H1 (cell line): ENCODE measurements around the gene CCDC12. TPM values are rescaled to one million over a fixed set of nuclear protein-coding genes. Genes with fewer than 3 reads are reported as not detected.

Source experiments
- CTCF ChIA-PET: fragments of 300-600 bp; sonication (Branson Sonifier 250); formaldehyde crosslinking; loops from one replicate; lab custom pipeline; 2021; ENCODE audit not compliant: partially characterized antibody; lab: Charles Lee
- POLR2A ChIA-PET: fragments of 300-600 bp; sonication (Branson Sonifier 250); formaldehyde crosslinking; loops from one replicate; lab custom pipeline; 2021; ENCODE audit warnings: inconsistent platforms; ENCODE audit not compliant: partially characterized antibody; lab: Charles Lee
- DNase-seq, 2 experiments: peaks; one replicate each; pipeline versions ENCODE4 v3.0.0 to v3.0.0-alpha.2; 2010 to 2022; ENCODE audit warnings: low spot score in 2 of 2, low read depth in 1 of 2, mixed read lengths in 1 of 2
- FAIRE-seq: peaks from 2 replicates; lab custom pipeline; 2011; peaks lifted over from hg19 to GRCh38; lab: Jason Lieb, UNC
- H2AFZ ChIP-seq: 2 replicates; pipeline ENCODE4 v1.8.1; 2012; ENCODE audit warnings: low read length, inconsistent platforms
- H2AK5ac ChIP-seq: 2 replicates; pipeline ENCODE4 v1.6.1; 2013; ENCODE audit warnings: low read depth, low read length
- H2BK120ac ChIP-seq: replicated peaks from 2 replicates; pipeline ENCODE3; 2013; ENCODE audit warnings: low read depth, low read length, inconsistent platforms
- H2BK12ac ChIP-seq: 2 replicates; pipeline ENCODE4 v1.6.1; 2013; ENCODE audit warnings: low read depth, low read length
- H2BK15ac ChIP-seq: 2 replicates; pipeline ENCODE4 v1.6.1; 2013; ENCODE audit warnings: low read length
- H2BK20ac ChIP-seq: 2 replicates; pipeline ENCODE4 v1.6.1; 2013; ENCODE audit warnings: low read length
- H2BK5ac ChIP-seq: 2 replicates; pipeline ENCODE4 v1.6.1; 2013; ENCODE audit warnings: low read depth, low read length
- H3K14ac ChIP-seq: 2 replicates; pipeline ENCODE4 v1.6.1; 2013; ENCODE audit warnings: inconsistent platforms; ENCODE audit not compliant: insufficient read length
- H3K18ac ChIP-seq: 2 replicates; pipeline ENCODE4 v1.6.1; 2013; ENCODE audit warnings: low read length; ENCODE audit errors: extremely low read depth
- H3K23ac ChIP-seq: 2 replicates; pipeline ENCODE4 v1.6.1; 2013; ENCODE audit warnings: inconsistent platforms; ENCODE audit not compliant: insufficient read length
- H3K23me2 ChIP-seq: 2 replicates; pipeline ENCODE4 v1.6.1; 2013; ENCODE audit warnings: low read depth, low read length
- H3K27ac ChIP-seq: 2 replicates; pipeline ENCODE4 v1.6.1; 2011; ENCODE audit warnings: low read depth, low read length, inconsistent platforms
- H3K27me3 ChIP-seq, 4 experiments: replicated peaks in 1 of 4; 1 replicate in 1 of 4; 2 replicates in 3 of 4; pipeline versions ENCODE4 v1.6.1 to v1.8.1; 2011 to 2013; ENCODE audit warnings: low read length in 3 of 4, mild to moderate bottlenecking in 3 of 4, inconsistent platforms in 2 of 4, mixed read lengths in 2 of 4, moderate library complexity in 1 of 4; ENCODE audit not compliant: control insufficient read depth in 3 of 4, insufficient read depth in 3 of 4; ENCODE audit errors: extremely low read depth in 1 of 4
- H3K36me3 ChIP-seq, 4 experiments: 2 replicates each; pipeline versions ENCODE4 v1.6.1 to v1.8.1; 2011 to 2013; ENCODE audit warnings: mild to moderate bottlenecking in 4 of 4, low read length in 3 of 4, moderate library complexity in 2 of 4, control low read depth in 1 of 4, inconsistent platforms in 1 of 4; ENCODE audit not compliant: insufficient read depth in 4 of 4, control insufficient read depth in 2 of 4
- H3K4ac ChIP-seq: replicated peaks from 2 replicates; pipeline ENCODE3; 2013; ENCODE audit warnings: low read length, low read depth, mixed read lengths, inconsistent platforms; ENCODE audit not compliant: insufficient read length
- H3K4me1 ChIP-seq, 4 experiments: replicated peaks in 1 of 4; 1 replicate in 1 of 4; 2 replicates in 3 of 4; pipeline versions ENCODE4 v1.6.1 to v1.8.1; 2011 to 2013; ENCODE audit warnings: low read length in 3 of 4, inconsistent platforms in 2 of 4, mixed read lengths in 1 of 4; ENCODE audit not compliant: insufficient read depth in 4 of 4, control insufficient read depth in 3 of 4
- H3K4me2 ChIP-seq, 2 experiments: 2 replicates each; pipeline versions ENCODE4 v1.6.1 to v1.8.1; 2011 to 2013; ENCODE audit warnings: low read depth in 2 of 2, low read length in 2 of 2, control low read depth in 1 of 2, inconsistent platforms in 1 of 2, mild to moderate bottlenecking in 1 of 2; ENCODE audit not compliant: insufficient read depth in 1 of 2
- H3K4me3 ChIP-seq, 4 experiments: fragments of 200-600, 300-600 bp in 1 of 4; sonication (generic), shearing (Covaris generic), sonication (Bioruptor Twin) in 1 of 4; 2 replicates each; pipeline versions ENCODE4 v1.5.1 to v1.8.1; 2011 to 2016; ENCODE audit warnings: low read length in 4 of 4, low read depth in 3 of 4, control low read depth in 2 of 4, inconsistent platforms in 2 of 4, mild to moderate bottlenecking in 2 of 4, mixed read lengths in 1 of 4, moderate library complexity in 1 of 4; ENCODE audit not compliant: insufficient read depth in 2 of 4; ENCODE audit errors: extremely low read depth in 1 of 4
- H3K56ac ChIP-seq: replicated peaks from 2 replicates; pipeline ENCODE3; 2013; ENCODE audit warnings: low read depth, mild to moderate bottlenecking, mixed read lengths, low read length, inconsistent platforms; ENCODE audit not compliant: insufficient read length
- H3K79me1 ChIP-seq: 2 replicates; pipeline ENCODE4 v1.6.1; 2013; ENCODE audit warnings: low read depth, low read length, control low read depth
- H3K79me2 ChIP-seq, 2 experiments: 2 replicates each; pipeline versions ENCODE4 v1.6.1 to v1.8.1; 2012 to 2013; ENCODE audit warnings: low read length in 2 of 2, mild to moderate bottlenecking in 2 of 2, inconsistent platforms in 1 of 2; ENCODE audit not compliant: insufficient read depth in 2 of 2, control insufficient read depth in 1 of 2
- H3K9ac ChIP-seq, 4 experiments: replicated peaks in 1 of 4; 1 replicate in 1 of 4; 2 replicates in 3 of 4; pipeline versions ENCODE4 v1.6.1 to v1.8.1; 2011 to 2013; ENCODE audit warnings: low read depth in 3 of 4, low read length in 3 of 4, control low read depth in 2 of 4, mild to moderate bottlenecking in 2 of 4, moderate library complexity in 2 of 4, inconsistent platforms in 1 of 4; ENCODE audit errors: extremely low read depth in 1 of 4
- H3K9me3 ChIP-seq, 2 experiments: 2 replicates each; pipeline versions ENCODE4 v1.6.1 to v1.8.1; 2012 to 2013; ENCODE audit warnings: mild to moderate bottlenecking in 2 of 2, moderate library complexity in 2 of 2, control low read depth in 1 of 2, inconsistent platforms in 1 of 2, low read depth in 1 of 2, low read length in 1 of 2, mixed read lengths in 1 of 2; ENCODE audit not compliant: insufficient read depth in 2 of 2
- H4K20me1 ChIP-seq, 2 experiments: replicated peaks in 1 of 2; 2 replicates each; pipeline versions ENCODE3 to v1.8.1; 2011 to 2013; ENCODE audit warnings: inconsistent platforms in 2 of 2, low read length in 2 of 2, mild to moderate bottlenecking in 1 of 2; ENCODE audit not compliant: insufficient read depth in 2 of 2, control insufficient read depth in 1 of 2
- H4K5ac ChIP-seq: 2 replicates; pipeline ENCODE4 v1.6.1; 2013; ENCODE audit warnings: low read length, low read depth, mixed read lengths, inconsistent platforms; ENCODE audit not compliant: insufficient read length
- H4K8ac ChIP-seq: 2 replicates; pipeline ENCODE4 v1.8.0; 2013; ENCODE audit warnings: mild to moderate bottlenecking, moderate library complexity, low read length, inconsistent platforms; ENCODE audit not compliant: insufficient read depth; ENCODE audit errors: extremely low read depth
- H4K91ac ChIP-seq: replicated peaks from 2 replicates; pipeline ENCODE3; 2013; ENCODE audit warnings: low read length, mixed read lengths, inconsistent platforms; ENCODE audit not compliant: insufficient read length
- ATF2 ChIP-seq: IDR thresholded peaks from 2 replicates; pipeline ENCODE4 v1.6.1; 2012; ENCODE audit warnings: low read length, inconsistent platforms
- ATF3 ChIP-seq: IDR thresholded peaks from 2 replicates; pipeline ENCODE4 v1.6.1; 2011; ENCODE audit warnings: low read depth, mild to moderate bottlenecking, low read length; ENCODE audit not compliant: insufficient read depth
- CTBP2 ChIP-seq: IDR thresholded peaks from 2 replicates; pipeline ENCODE4 v1.7.0; 2011; ENCODE audit warnings: borderline replicate concordance, mild to moderate bottlenecking, moderate library complexity, mixed read lengths, low read length; ENCODE audit not compliant: insufficient read depth, insufficient read length
- EZH2 ChIP-seq: fragments of 200-600 bp; sonication (generic); IDR thresholded peaks from 2 replicates; pipeline ENCODE4 v1.7.1; 2012; ENCODE audit warnings: low read depth, mild to moderate bottlenecking, moderate library complexity, low read length, inconsistent platforms; ENCODE audit not compliant: severe bottlenecking
- FOSL1 ChIP-seq: IDR thresholded peaks from 2 replicates; pipeline ENCODE4 v1.6.1; 2011; ENCODE audit warnings: mild to moderate bottlenecking, low read depth, low read length, moderate library complexity; ENCODE audit not compliant: insufficient read depth
- KDM1A ChIP-seq: fragments of 200-600, 300-600 bp; sonication (generic); IDR thresholded peaks from 2 replicates; pipeline ENCODE4 v1.7.1; 2016; ENCODE audit warnings: mild to moderate bottlenecking, low read length, borderline replicate concordance
- SRF ChIP-seq: IDR thresholded peaks from 2 replicates; pipeline ENCODE4 v1.6.1; 2011; ENCODE audit warnings: mild to moderate bottlenecking, low read depth, low read length, moderate library complexity
- WGBS, 2 experiments: shearing (Covaris generic) in 1 of 2; methylation state at CpG; one replicate each; pipeline versions ENCODE4 v1.1.6 to v1.1.7; 2013 to 2015; ENCODE audit warnings: low lambda C conversion rate in 2 of 2, mixed read lengths in 2 of 2, inconsistent platforms in 1 of 2, low coverage in 1 of 2, missing lambda C conversion rate in 1 of 2; ENCODE audit not compliant: insufficient replicate concordance in 2 of 2, insufficient coverage in 1 of 2, insufficient read length in 1 of 2; ENCODE audit errors: extremely low coverage in 1 of 2, missing lambda C conversion rate in 1 of 2; 5-methylcytosine and 5-hydroxymethylcytosine counted together
- polyA plus RNA-seq, 7 experiments: library from polyadenylated mRNA; depleted of rRNA in 3 of 7; stranded (reverse) in 5 of 7; unstranded in 2 of 7; fragments of >200 nt in 5 of 7; fragments of 200-250 nt in 2 of 7; gene quantifications; 1 replicate in 5 of 7; 2 replicates in 1 of 7; 4 replicates in 1 of 7; pipeline versions ENCODE4 v1.2.1 to v1.2.3, GENCODE V29; 2011 to 2013; ENCODE audit warnings: missing spikeins in 2 of 7, mixed read lengths in 2 of 7
- total RNA-seq: library from RNA; stranded (reverse); fragmentation: NEBNext Ultra II Directional; extraction: Animal tissue kit (Norgen Biotek cat#: 25700); gene quantifications from 2 replicates; pipeline ENCODE4 v1.2.1, GENCODE V29; 2021

Gene CCDC12
- total and polyA plus RNA-seq, 2 of the 8 experiments (the other 6 are each of a cell fraction or from before 2014, with no cell fraction given): 29.5 to 41.3 TPM

- no peak overlapping the region for H3K23ac ChIP-seq
- no peak overlapping the region for H2BK120ac ChIP-seq
- H4K20me1 ChIP-seq: peaks cover 0 to 5% of the 10 kb centered on the region in 2 experiments
- no peaks in the 10 kb centered on the region for H3K79me2 ChIP-seq
- no peak overlapping the region for H2BK15ac ChIP-seq
- no peak overlapping the region for H3K56ac ChIP-seq
- no peak overlapping the region for H4K5ac ChIP-seq
- no peak overlapping the region for H3K4me3 ChIP-seq
- POLR2A ChIA-PET: interaction anchor here (0.8 to 1.0 kb wide), 2 partner anchors 14 to 105 kb away, joined by 3 read pairs; no protein-coding TSS in a partner anchor
- no peak for DNase-seq
- no peak overlapping the region for H3K4me2 ChIP-seq
- no peak for FAIRE-seq
- CTCF ChIA-PET: interaction anchor here (0.8 to 2.4 kb wide), 3 partner anchors 10 to 56 kb away, joined by 3 to 8 read pairs (median 4); no protein-coding TSS in a partner anchor
- no peak overlapping the region for H2AK5ac ChIP-seq
- H3K4ac ChIP-seq: no peak overlapping the region
- no peak overlapping the region for H3K14ac ChIP-seq
- no peak overlapping the region for H4K91ac ChIP-seq
- no peak overlapping the region for H2BK20ac ChIP-seq
- no peak overlapping the region for H2BK12ac ChIP-seq
- H2BK5ac ChIP-seq: no peak overlapping the region
- no peaks in the 10 kb centered on the region; the same call in 1 of the 2 replicates for H3K79me1 ChIP-seq
- peaks cover 0 to 3% (median 1%) of the 10 kb centered on the region in 4 experiments; a peak in 2 of 7 replicates for H3K4me1 ChIP-seq
- no peaks in the 10 kb centered on the region; the same call in 1 of the 2 replicates for H3K23me2 ChIP-seq
- H3K36me3 ChIP-seq: no peaks in the 10 kb centered on the region
- H3K27me3 ChIP-seq: no peaks in the 10 kb centered on the region; a peak in 2 of 7 replicates
- no peak overlapping the region for H4K8ac ChIP-seq
- H3K9me3 ChIP-seq: no peaks in the 10 kb centered on the region
- no peak overlapping the region for H3K18ac ChIP-seq
- no peak overlapping the region for H2AFZ ChIP-seq
- no peak overlapping the region for H3K27ac ChIP-seq
- 100% methylated on average over 1 of the region's 3 CpGs; no CpG with 5 or more reads in 1 of the 2 experiments for WGBS, 2 experiments
- no peak overlapping the region for H3K9ac ChIP-seq
- no peak for TF ChIP-seq ATF3
- no peak for TF ChIP-seq ATF2
- TF ChIP-seq EZH2: no peak
- TF ChIP-seq SRF: no peak
- no peak for TF ChIP-seq CTBP2
- no peak for TF ChIP-seq FOSL1
- TF ChIP-seq KDM1A: no peak
These were observed 71.4 kb downstream of the CCDC12 start for GRCh38 chr3:46905213-46905560.
